Measurements from ENCODE around the gene THBS2.

The THBS2 gene

GRCh38 chr6:169256061-169256460 is 2.4 kb upstream of the THBS2 start:
- no peak for DNase-seq (ENCODE audit: low read depth)
- no peak overlapping the region for H3K4me3 ChIP-seq (ENCODE audit: low read depth, low read length)
- no peak for TF ChIP-seq MYC (IDR thresholded peaks at IDR 0.05; ENCODE audit: low read depth, low read length)
- TF ChIP-seq POLR2A (IDR thresholded peaks at IDR 0.05; ENCODE audit: extremely low read depth, insufficient read length) = no peak
- TF ChIP-seq, protein P1, sequence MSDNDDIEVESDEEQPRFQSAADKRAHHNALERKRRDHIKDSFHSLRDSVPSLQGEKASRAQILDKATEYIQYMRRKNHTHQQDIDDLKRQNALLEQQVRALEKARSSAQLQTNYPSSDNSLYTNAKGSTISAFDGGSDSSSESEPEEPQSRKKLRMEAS (IDR thresholded peaks at IDR 0.05; ENCODE audit: low read depth, low read length) = no peak
- TF ChIP-seq, protein P2, sequence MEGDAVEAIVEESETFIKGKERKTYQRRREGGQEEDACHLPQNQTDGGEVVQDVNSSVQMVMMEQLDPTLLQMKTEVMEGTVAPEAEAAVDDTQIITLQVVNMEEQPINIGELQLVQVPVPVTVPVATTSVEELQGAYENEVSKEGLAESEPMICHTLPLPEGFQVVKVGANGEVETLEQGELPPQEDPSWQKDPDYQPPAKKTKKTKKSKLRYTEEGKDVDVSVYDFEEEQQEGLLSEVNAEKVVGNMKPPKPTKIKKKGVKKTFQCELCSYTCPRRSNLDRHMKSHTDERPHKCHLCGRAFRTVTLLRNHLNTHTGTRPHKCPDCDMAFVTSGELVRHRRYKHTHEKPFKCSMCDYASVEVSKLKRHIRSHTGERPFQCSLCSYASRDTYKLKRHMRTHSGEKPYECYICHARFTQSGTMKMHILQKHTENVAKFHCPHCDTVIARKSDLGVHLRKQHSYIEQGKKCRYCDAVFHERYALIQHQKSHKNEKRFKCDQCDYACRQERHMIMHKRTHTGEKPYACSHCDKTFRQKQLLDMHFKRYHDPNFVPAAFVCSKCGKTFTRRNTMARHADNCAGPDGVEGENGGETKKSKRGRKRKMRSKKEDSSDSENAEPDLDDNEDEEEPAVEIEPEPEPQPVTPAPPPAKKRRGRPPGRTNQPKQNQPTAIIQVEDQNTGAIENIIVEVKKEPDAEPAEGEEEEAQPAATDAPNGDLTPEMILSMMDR (IDR thresholded peaks at IDR 0.05; ENCODE audit: low read depth, low read length) = no peak

GRCh38 chr6:169255643-169256042 is 2.0 kb upstream of the THBS2 start:
- DNase-seq (ENCODE audit: low read depth) = no peak
- TF ChIP-seq, protein P2 (IDR thresholded peaks at IDR 0.05; ENCODE audit: low read depth, low read length) = no peak
- TF ChIP-seq POLR2A (IDR thresholded peaks at IDR 0.05; ENCODE audit: extremely low read depth, insufficient read length) = no peak
- TF ChIP-seq, protein P1 (IDR thresholded peaks at IDR 0.05; ENCODE audit: low read depth, low read length) = no peak
- TF ChIP-seq MYC (IDR thresholded peaks at IDR 0.05; ENCODE audit: low read depth, low read length) = no peak
- no peak overlapping the region for H3K4me3 ChIP-seq (ENCODE audit: low read depth, low read length)

- TF ChIP-seq, protein P2 (IDR thresholded peaks at IDR 0.05; ENCODE audit: low read depth, low read length) = no peak
- TF ChIP-seq POLR2A (IDR thresholded peaks at IDR 0.05; ENCODE audit: extremely low read depth, insufficient read length) (no peak), MYC (IDR thresholded peaks at IDR 0.05; ENCODE audit: low read depth, low read length) (no peak)
- TF ChIP-seq, protein P1 (IDR thresholded peaks at IDR 0.05; ENCODE audit: low read depth, low read length) = no peak
- H3K4me3 ChIP-seq (ENCODE audit: low read depth, low read length) = no peak overlapping the region
- no peak for DNase-seq (ENCODE audit: low read depth)
Measured at GRCh38 chr6:169254456-169255316, 1.0 kb upstream of the THBS2 start.

DNA sequence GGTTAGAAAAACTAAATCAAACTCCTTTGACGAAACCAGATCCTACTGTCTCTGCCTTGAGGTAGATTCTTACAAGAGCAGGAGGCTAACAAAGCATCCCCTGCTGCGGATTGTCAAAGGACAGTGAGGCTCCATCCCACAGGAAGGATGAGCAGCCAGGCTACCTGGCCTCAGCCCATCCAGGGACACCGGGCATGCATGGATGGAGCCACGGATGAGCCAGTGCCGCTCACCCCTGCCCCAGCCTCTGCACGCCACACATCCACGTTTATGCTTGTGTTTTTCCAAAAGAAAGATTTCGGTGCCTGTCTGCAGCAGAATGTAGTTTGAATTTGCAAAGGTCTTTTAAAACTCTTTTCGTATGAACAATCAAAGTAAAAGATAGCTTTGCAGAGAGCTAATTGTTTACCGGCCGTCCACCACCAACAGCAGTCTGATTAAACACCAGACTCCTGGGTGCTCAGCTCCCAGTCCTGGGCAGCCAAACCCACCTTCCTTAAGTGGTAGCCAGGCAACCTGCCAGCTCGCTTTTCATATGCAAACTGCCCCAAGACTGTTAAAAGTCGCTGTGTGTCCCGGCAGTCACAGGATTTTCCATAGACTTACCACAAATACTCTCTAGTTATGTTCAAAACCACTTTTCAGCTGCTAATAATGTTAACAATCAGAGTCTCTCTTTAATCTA is 999 bp downstream of the THBS2 start:
- TF ChIP-seq, protein P1 (IDR thresholded peaks at IDR 0.05; ENCODE audit: low read depth, low read length) = no peak
- TF ChIP-seq POLR2A (IDR thresholded peaks at IDR 0.05; ENCODE audit: extremely low read depth, insufficient read length) (no peak), MYC (IDR thresholded peaks at IDR 0.05; ENCODE audit: low read depth, low read length) (no peak)
- TF ChIP-seq, protein P2 (IDR thresholded peaks at IDR 0.05; ENCODE audit: low read depth, low read length) = no peak
- no peak for DNase-seq (ENCODE audit: low read depth)
- H3K4me3 ChIP-seq (ENCODE audit: low read depth, low read length) = no peak overlapping the region

DNA sequence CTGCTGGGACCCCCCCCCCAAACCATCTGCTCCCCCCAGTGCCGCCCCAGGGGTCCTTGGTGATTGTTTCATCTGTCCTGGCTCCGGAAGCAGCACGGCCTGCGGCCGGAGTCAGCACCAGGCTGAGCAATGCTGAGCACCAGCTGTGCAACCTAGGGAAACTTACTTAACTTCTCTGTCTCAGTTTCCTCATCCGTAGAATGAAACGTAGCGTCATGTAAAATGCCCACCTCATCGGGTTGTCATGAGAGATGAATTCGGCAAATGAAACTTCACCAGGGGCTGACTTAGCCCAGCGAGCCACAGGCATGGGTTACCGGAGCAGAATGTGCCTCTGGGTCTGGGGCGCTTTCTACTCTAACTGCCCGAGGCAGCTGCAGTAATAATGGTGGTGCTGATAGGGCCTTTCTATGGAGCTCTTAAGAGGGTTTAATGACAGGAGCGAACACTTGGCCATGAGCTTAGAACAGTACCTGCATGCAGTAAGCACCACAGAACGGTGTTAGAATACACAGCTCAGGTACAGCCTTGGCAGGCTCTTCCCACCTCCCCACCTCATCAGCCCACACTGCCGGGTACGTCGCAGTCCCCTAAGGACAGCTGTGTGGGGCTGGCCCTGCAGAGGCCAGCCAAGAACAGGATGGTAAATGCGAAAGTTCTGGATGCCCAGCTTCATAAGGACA is 1.7 kb downstream of the THBS2 start:
- TF ChIP-seq POLR2A (IDR thresholded peaks at IDR 0.05; ENCODE audit: extremely low read depth, insufficient read length) (no peak), MYC (IDR thresholded peaks at IDR 0.05; ENCODE audit: low read depth, low read length) (no peak)
- TF ChIP-seq, protein P2 (IDR thresholded peaks at IDR 0.05; ENCODE audit: low read depth, low read length) = no peak
- TF ChIP-seq, protein P1 (IDR thresholded peaks at IDR 0.05; ENCODE audit: low read depth, low read length) = no peak
- H3K4me3 ChIP-seq (ENCODE audit: low read depth, low read length) = no peak overlapping the region
- DNase-seq (ENCODE audit: low read depth) = no peak

All from NB4 (cell line).